H1 (cell line): ENCODE measurements around the gene TUBA4B. TPM values are rescaled to one million over a fixed set of nuclear protein-coding genes. Genes with fewer than 3 reads are reported as not detected.

Experiments used
- EZH2 ChIP-seq: fragments of 200-600 bp; sonication (generic); IDR thresholded peaks from 2 replicates; pipeline ENCODE4 v1.7.1; 2012; ENCODE audit warnings: low read depth, mild to moderate bottlenecking, moderate library complexity, low read length, inconsistent platforms; ENCODE audit not compliant: severe bottlenecking
- GABPA ChIP-seq: IDR thresholded peaks from 2 replicates; pipeline ENCODE4 v1.6.1; 2011; ENCODE audit warnings: mild to moderate bottlenecking, low read length, moderate library complexity, borderline replicate concordance; ENCODE audit not compliant: insufficient read depth
- SP1 ChIP-seq: IDR thresholded peaks from 2 replicates; pipeline ENCODE4 v1.6.1; 2011; ENCODE audit warnings: low read depth, low read length
- polyA plus RNA-seq, 7 experiments: library from polyadenylated mRNA; depleted of rRNA in 3 of 7; stranded (reverse) in 5 of 7; unstranded in 2 of 7; fragments of >200 nt in 5 of 7; fragments of 200-250 nt in 2 of 7; gene quantifications; 1 replicate in 5 of 7; 2 replicates in 1 of 7; 4 replicates in 1 of 7; pipeline versions ENCODE4 v1.2.1 to v1.2.3, GENCODE V29; 2011 to 2013; ENCODE audit warnings: missing spikeins in 2 of 7, mixed read lengths in 2 of 7
- total RNA-seq: library from RNA; stranded (reverse); fragmentation: NEBNext Ultra II Directional; extraction: Animal tissue kit (Norgen Biotek cat#: 25700); gene quantifications from 2 replicates; pipeline ENCODE4 v1.2.1, GENCODE V29; 2021

Gene TUBA4B
- total and polyA plus RNA-seq, 2 of the 8 experiments (the other 6 are each of a cell fraction or from before 2014, with no cell fraction given): 0.08 to 0.24 TPM

DNA sequence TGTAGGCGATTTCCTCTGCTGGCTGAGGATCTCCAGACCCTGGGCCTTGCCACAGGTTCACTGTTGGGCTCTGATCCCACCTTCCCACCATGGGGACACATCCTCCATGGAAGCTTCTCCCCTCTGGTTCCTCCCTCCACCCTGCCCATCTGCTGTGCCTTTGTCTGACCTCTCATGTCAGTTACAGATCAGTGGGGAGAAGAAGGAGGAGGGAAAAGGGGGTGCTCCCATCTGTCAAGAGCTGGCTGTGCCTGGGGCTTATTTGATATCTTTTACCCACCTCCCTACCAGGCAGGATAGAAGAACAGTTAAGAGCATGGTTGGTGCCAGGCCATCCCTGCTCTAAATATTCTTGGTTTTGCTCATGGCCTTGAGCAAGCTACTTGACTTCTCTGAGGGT lies 13.8 kb downstream of the TUBA4B start (continued):
- TF ChIP-seq GABPA: no peak
- TF ChIP-seq SP1: no peak
- no peak for TF ChIP-seq EZH2
